Measurements from ENCODE around the gene CEMIP. TPM values are rescaled to one million over a fixed set of nuclear protein-coding genes. Genes with fewer than 3 reads are reported as not detected.

CEMIP gene
- total RNA-seq, 1 donor from 2014 or later = not detected

- Histone ChIP-seq H3K9ac (no peak overlapping the region), H2AFZ (replicated peaks) (no peak overlapping the region), H3K27ac (no peak overlapping the region), H4K20me1 (ENCODE audit: low read depth) (no peaks in the 10 kb centered on the region), H3K79me2 (ENCODE audit: low read depth) (no peaks in the 10 kb centered on the region), H3K4me3 (no peak overlapping the region), H3K36me3 (no peaks in the 10 kb centered on the region), H3F3A (ENCODE audit: low read depth) (no peaks in the 10 kb centered on the region), H3K4me1 (peaks cover 3% of the 10 kb centered on the region), H3K27me3 (no peaks in the 10 kb centered on the region), H3K4me2 (no peak overlapping the region), H3K9me3 (ENCODE audit: low read depth) (no peaks in the 10 kb centered on the region)
- Mint-ChIP-seq H3K27ac (no peak overlapping the region), H3K4me3 (no peak overlapping the region), H3K9me3 (no peaks in the 10 kb centered on the region), H3K27me3 (ENCODE audit: insufficient read depth, low read depth) (peaks cover 6% of the 10 kb centered on the region), H3K36me3 (no peaks in the 10 kb centered on the region), H3K4me1 (no peaks in the 10 kb centered on the region)
- no peak for DNase-seq (ENCODE audit: low spot score)
- TF ChIP-seq EZH2phosphoT487 (IDR thresholded peaks at IDR 0.05) (no peak), EZH2 (IDR thresholded peaks at IDR 0.05) (no peak)
- TF ChIP-seq, protein P1, sequence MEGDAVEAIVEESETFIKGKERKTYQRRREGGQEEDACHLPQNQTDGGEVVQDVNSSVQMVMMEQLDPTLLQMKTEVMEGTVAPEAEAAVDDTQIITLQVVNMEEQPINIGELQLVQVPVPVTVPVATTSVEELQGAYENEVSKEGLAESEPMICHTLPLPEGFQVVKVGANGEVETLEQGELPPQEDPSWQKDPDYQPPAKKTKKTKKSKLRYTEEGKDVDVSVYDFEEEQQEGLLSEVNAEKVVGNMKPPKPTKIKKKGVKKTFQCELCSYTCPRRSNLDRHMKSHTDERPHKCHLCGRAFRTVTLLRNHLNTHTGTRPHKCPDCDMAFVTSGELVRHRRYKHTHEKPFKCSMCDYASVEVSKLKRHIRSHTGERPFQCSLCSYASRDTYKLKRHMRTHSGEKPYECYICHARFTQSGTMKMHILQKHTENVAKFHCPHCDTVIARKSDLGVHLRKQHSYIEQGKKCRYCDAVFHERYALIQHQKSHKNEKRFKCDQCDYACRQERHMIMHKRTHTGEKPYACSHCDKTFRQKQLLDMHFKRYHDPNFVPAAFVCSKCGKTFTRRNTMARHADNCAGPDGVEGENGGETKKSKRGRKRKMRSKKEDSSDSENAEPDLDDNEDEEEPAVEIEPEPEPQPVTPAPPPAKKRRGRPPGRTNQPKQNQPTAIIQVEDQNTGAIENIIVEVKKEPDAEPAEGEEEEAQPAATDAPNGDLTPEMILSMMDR (IDR thresholded peaks at IDR 0.05) = no peak
Observed at GRCh38 chr15:80831606-80832224, 52.5 kb downstream of the CEMIP start.

DNA sequence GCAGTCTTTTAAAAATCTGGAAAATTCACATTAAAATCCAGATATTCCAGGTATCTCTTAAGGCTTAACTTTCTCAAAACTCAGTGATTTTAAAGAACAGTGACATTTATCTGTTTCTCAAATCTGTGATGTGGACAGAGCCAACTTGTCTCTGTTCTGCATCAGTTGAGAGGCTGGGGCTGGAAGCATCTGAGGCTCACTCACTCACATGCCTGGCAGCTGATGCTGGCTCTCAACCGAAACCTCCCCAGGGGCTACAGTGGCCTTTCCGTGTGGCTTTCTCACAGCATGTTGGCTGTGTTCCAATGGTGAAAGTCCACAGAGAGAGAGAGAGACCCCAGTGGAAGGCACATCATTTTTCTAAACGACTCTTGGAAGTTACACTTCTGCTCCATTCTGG lies 53.5 kb downstream of the CEMIP start:
- DNase-seq (ENCODE audit: low spot score) = no peak
- TF ChIP-seq EZH2 (IDR thresholded peaks at IDR 0.05) (no peak), EZH2phosphoT487 (IDR thresholded peaks at IDR 0.05) (no peak)
- TF ChIP-seq, protein P1 (IDR thresholded peaks at IDR 0.05) = no peak
- H3K9me3 Mint-ChIP-seq = no peaks in the 10 kb centered on the region
- H3K79me2 ChIP-seq (ENCODE audit: low read depth) = no peaks in the 10 kb centered on the region
- H3K4me1 Mint-ChIP-seq = no peaks in the 10 kb centered on the region
- no peaks in the 10 kb centered on the region for H3K27me3 ChIP-seq
- H3K27me3 Mint-ChIP-seq (ENCODE audit: insufficient read depth, low read depth) = peaks cover 6% of the 10 kb centered on the region
- no peak overlapping the region for H2AFZ ChIP-seq (replicated peaks)
- no peaks in the 10 kb centered on the region for H4K20me1 ChIP-seq (ENCODE audit: low read depth)
- H3K36me3 Mint-ChIP-seq = no peaks in the 10 kb centered on the region
- H3F3A ChIP-seq (ENCODE audit: low read depth) = no peaks in the 10 kb centered on the region
- H3K9me3 ChIP-seq (ENCODE audit: low read depth) = no peaks in the 10 kb centered on the region
- no peak overlapping the region for H3K27ac ChIP-seq
- no peak overlapping the region for H3K9ac ChIP-seq
- H3K4me3 ChIP-seq = no peak overlapping the region
- no peak overlapping the region for H3K4me3 Mint-ChIP-seq
- no peak overlapping the region for H3K4me2 ChIP-seq
- H3K27ac Mint-ChIP-seq = no peak overlapping the region
- peaks cover 3% of the 10 kb centered on the region for H3K4me1 ChIP-seq
- H3K36me3 ChIP-seq = no peaks in the 10 kb centered on the region

DNA sequence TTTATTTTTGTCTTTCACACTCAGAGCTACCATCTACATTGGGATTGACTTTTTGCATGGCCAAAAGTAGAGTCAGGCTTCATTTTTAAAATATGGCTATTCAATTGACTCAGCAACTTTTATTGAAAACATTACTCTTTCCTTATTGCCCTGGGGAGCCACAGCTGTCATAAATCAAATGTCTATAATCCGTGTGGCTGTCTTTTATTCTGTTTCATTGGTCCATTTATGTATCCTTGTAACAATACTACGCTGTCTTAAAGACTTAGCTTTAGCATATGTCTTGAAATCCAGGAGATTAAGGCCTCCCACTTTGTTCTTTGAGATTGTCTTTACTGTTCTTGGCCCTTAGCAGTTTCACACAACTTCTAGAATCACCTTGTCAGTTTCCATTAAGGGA lies 55.2 kb downstream of the CEMIP start:
- Mint-ChIP-seq H3K27me3 (ENCODE audit: insufficient read depth, low read depth) (peaks cover 7% of the 10 kb centered on the region), H3K9me3 (peaks cover 2% of the 10 kb centered on the region), H3K27ac (no peak overlapping the region), H3K36me3 (no peaks in the 10 kb centered on the region), H3K4me1 (peaks cover 8% of the 10 kb centered on the region), H3K4me3 (no peak overlapping the region)
- no peak overlapping the region for H3K4me2 ChIP-seq
- peaks cover 3% of the 10 kb centered on the region for H3K4me1 ChIP-seq
- no peak overlapping the region for H3K9ac ChIP-seq
- H3K27ac ChIP-seq = no peak overlapping the region
- no peaks in the 10 kb centered on the region for H3K36me3 ChIP-seq
- TF ChIP-seq EZH2phosphoT487 (IDR thresholded peaks at IDR 0.05) = no peak
- TF ChIP-seq, protein P1 (IDR thresholded peaks at IDR 0.05) = no peak
- no peak for TF ChIP-seq EZH2 (IDR thresholded peaks at IDR 0.05)
- H3K27me3 ChIP-seq = no peaks in the 10 kb centered on the region
- no peaks in the 10 kb centered on the region for H4K20me1 ChIP-seq (ENCODE audit: low read depth)
- H2AFZ ChIP-seq (replicated peaks) = no peak overlapping the region
- H3F3A ChIP-seq (ENCODE audit: low read depth) = no peaks in the 10 kb centered on the region
- H3K79me2 ChIP-seq (ENCODE audit: low read depth) = no peaks in the 10 kb centered on the region
- H3K9me3 ChIP-seq (ENCODE audit: low read depth) = no peaks in the 10 kb centered on the region
- DNase-seq (ENCODE audit: low spot score) = no peak
- H3K4me3 ChIP-seq = no peak overlapping the region

All from neural progenitor cell (in vitro differentiated cells).